Epithelial cell of prostate (primary cell): ENCODE data around the gene SRP14.
"Not testable (repeated sequence)": the region's sequence is repeated elsewhere in the genome, so short reads cannot be mapped to it uniquely, and the experiment has no call there.

Experiments
- DNase-seq: peaks from one replicate; pipeline ENCODE4 v3.0.0-alpha.2; 2011; ENCODE audit warnings: low read depth, low spot score
- H3K27ac ChIP-seq: fragments of 450-650 bp; 2 replicates; pipeline ENCODE4 v1.5.1; 2017; ENCODE audit warnings: mild to moderate bottlenecking

The SRP14 gene

GRCh38 chr15:40052604-40053003 lies 13.6 kb upstream of the SRP14 start:
- no peak overlapping the region for H3K27ac ChIP-seq
- no peak for DNase-seq

GRCh38 chr15:40051616-40052415 lies 12.8 kb upstream of the SRP14 start:
- no peak for DNase-seq
- no peak overlapping the region for H3K27ac ChIP-seq

GRCh38 chr15:40050788-40051470 lies 11.9 kb upstream of the SRP14 start:
- no peak overlapping the region for H3K27ac ChIP-seq
- no peak for DNase-seq

GRCh38 chr15:40048926-40049475 lies 10.0 kb upstream of the SRP14 start:
- no peak for DNase-seq
- H3K27ac ChIP-seq, result no peak overlapping the region

- no peak for DNase-seq
Measured at GRCh38 chr15:40048211-40048792, 9.3 kb upstream of the SRP14 start.

GRCh38 chr15:40047415-40048210 lies 8.6 kb upstream of the SRP14 start:
- peak; percentile 54 for DNase-seq
- peak overlapping the region; percentile 68 for H3K27ac ChIP-seq

More at GRCh38 chr15:40048211-40048792, 9.3 kb upstream of the SRP14 start:
- no peak overlapping the region for H3K27ac ChIP-seq

GRCh38 chr15:40046721-40047414 lies 7.9 kb upstream of the SRP14 start:
- peak overlapping the region; percentile 68 for H3K27ac ChIP-seq
- DNase-seq, result peak; percentile 63

GRCh38 chr15:40045572-40046217 lies 6.7 kb upstream of the SRP14 start:
- no peak for DNase-seq
- H3K27ac ChIP-seq, result no peak overlapping the region

- peak; percentile 36 for DNase-seq
- H3K27ac ChIP-seq, result no peak overlapping the region
Measured at GRCh38 chr15:40044717-40045571, 6.0 kb upstream of the SRP14 start.

- no peak for DNase-seq
- no peak overlapping the region for H3K27ac ChIP-seq
Measured at GRCh38 chr15:40043927-40044716, 5.1 kb upstream of the SRP14 start.

- no peak for DNase-seq
- no peak overlapping the region for H3K27ac ChIP-seq
Measured at GRCh38 chr15:40042791-40043320, 3.9 kb upstream of the SRP14 start.

- no peak overlapping the region for H3K27ac ChIP-seq
- no peak for DNase-seq
Measured at GRCh38 chr15:40040770-40041169, 1.8 kb upstream of the SRP14 start.

- DNase-seq, result no peak
- no peak overlapping the region for H3K27ac ChIP-seq
Measured at GRCh38 chr15:40040293-40040635, 1.3 kb upstream of the SRP14 start.

- H3K27ac ChIP-seq, result peak overlapping the region; percentile 86
- no peak for DNase-seq
Measured at GRCh38 chr15:40038275-40038637, 725 bp downstream of the SRP14 start.

GRCh38 chr15:40037721-40038120 lies 1.3 kb downstream of the SRP14 start:
- no peak for DNase-seq
- peak overlapping the region; percentile 86 for H3K27ac ChIP-seq

GRCh38 chr15:40035182-40035581 lies 3.8 kb downstream of the SRP14 start:
- DNase-seq, H3K27ac ChIP-seq: not testable (repeated sequence)

- DNase-seq, result no peak
- no peak overlapping the region for H3K27ac ChIP-seq
Measured at GRCh38 chr15:40034186-40034946, 4.6 kb downstream of the SRP14 start.
